ENCODE results near the gene PGA5. TPM values are rescaled to one million over a fixed set of nuclear protein-coding genes. Genes with fewer than 3 reads are reported as not detected.
A peak's percentile ranks its signal among the peaks of the same experiment; 100 is the strongest.

Gene PGA5
- total and polyA plus RNA-seq, 9 of the 15 experiments (the other 6 are each of a cell fraction or from before 2014, with no cell fraction given), result not detected

DNA sequence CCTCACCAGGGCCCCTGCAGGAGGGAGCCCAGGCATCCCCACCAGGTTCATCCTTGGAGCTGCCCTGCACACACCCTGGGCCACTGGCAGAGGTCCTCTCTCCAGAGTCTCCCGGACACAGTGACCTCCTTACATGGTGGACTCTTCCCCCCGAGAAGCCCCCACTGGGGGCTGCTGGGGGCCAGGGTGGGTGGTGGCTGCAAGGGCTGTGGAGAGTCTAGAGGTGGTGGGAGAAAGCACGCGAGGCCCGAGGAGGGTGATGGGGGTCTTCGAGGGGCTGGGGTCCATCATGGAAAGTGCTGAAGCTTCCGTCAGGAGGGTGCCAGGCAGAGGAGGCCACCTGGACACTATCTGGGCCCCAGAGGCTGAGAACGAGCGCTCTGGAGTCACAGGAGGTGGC, 17.6 kb downstream of the PGA5 start:
- DNase-seq (ENCODE audit: extremely low read depth in 1 of 4, low spot score in 3 of 4) (no peak), ATAC-seq (no peak), FAIRE-seq (no peak)
- intact Hi-C loops (cut with micrococcal nuclease) (loop anchor here (5.0 kb wide), 2 partner anchors 44 to 74 kb away; partner anchors contain the start of genes DDB1 and TKFC), in situ Hi-C loops (cut with MboI) (loop anchor here (5.0 kb wide), 1 partner anchor 129 kb away; no protein-coding TSS in a partner anchor)
- H3K36me3 ChIP-seq (ENCODE audit: control insufficient read depth, insufficient read depth, low read length), result no peaks in the 10 kb centered on the region
- ChIA-PET POLR2A (interaction anchor here (0.5 to 1.4 kb wide), 4 partner anchors 8 to 171 kb away, joined by 3 to 4 read pairs (median 3); partner anchors contain the start of genes CPSF7 and SDHAF2), CTCF (ENCODE audit: low intra/inter-chr PET ratio) (no interaction called here)
- H3K9me1 ChIP-seq (ENCODE audit: control insufficient read depth, insufficient read depth, low read length), result no peaks in the 10 kb centered on the region
- no peaks in the 10 kb centered on the region for H3K9me3 ChIP-seq (replicated peaks; ENCODE audit: control insufficient read depth, insufficient read depth, low read depth, low read length)
- no peak overlapping the region for H2AFZ ChIP-seq (ENCODE audit: low read depth, low read length)
- H3K4me1 ChIP-seq (replicated peaks in 1 of 2; ENCODE audit: control insufficient read depth in 2 of 2, insufficient read depth in 2 of 2, low read length in 2 of 2), result peaks cover 0 to 13% of the 10 kb centered on the region in 2 experiments; a peak in 2 of 5 replicates
- no TSS peak for BruUV-seq (replicated peaks)
- H3K9ac ChIP-seq (ENCODE audit: insufficient read depth in 1 of 2, low read depth in 2 of 2, low read length in 2 of 2), result peak overlapping the region in 1 of 2 experiments; percentile 31; a peak in 2 of 4 replicates
- H4K20me1 ChIP-seq (replicated peaks; ENCODE audit: control insufficient read depth, insufficient read depth, low read length), result no peaks in the 10 kb centered on the region
- H3K4me3 ChIP-seq, result no peak overlapping the region
- 37% methylated on average over 7 of the region's 9 CpGs for WGBS (ENCODE audit: insufficient coverage, low coverage, missing lambda C conversion rate)
- H3K27ac ChIP-seq (ENCODE audit: extremely low read depth, low read depth, low read length), result no peak overlapping the region
- H3K79me2 ChIP-seq (ENCODE audit: control insufficient read depth, insufficient read depth, low read length), result no peaks in the 10 kb centered on the region
- no peaks in the 10 kb centered on the region for H3K27me3 ChIP-seq (ENCODE audit: control insufficient read depth in 2 of 2, insufficient read depth in 2 of 2, low read length in 2 of 2)
- H3K4me2 ChIP-seq (ENCODE audit: insufficient read depth, low read length), result no peak overlapping the region
- TF ChIP-seq, protein P1, sequence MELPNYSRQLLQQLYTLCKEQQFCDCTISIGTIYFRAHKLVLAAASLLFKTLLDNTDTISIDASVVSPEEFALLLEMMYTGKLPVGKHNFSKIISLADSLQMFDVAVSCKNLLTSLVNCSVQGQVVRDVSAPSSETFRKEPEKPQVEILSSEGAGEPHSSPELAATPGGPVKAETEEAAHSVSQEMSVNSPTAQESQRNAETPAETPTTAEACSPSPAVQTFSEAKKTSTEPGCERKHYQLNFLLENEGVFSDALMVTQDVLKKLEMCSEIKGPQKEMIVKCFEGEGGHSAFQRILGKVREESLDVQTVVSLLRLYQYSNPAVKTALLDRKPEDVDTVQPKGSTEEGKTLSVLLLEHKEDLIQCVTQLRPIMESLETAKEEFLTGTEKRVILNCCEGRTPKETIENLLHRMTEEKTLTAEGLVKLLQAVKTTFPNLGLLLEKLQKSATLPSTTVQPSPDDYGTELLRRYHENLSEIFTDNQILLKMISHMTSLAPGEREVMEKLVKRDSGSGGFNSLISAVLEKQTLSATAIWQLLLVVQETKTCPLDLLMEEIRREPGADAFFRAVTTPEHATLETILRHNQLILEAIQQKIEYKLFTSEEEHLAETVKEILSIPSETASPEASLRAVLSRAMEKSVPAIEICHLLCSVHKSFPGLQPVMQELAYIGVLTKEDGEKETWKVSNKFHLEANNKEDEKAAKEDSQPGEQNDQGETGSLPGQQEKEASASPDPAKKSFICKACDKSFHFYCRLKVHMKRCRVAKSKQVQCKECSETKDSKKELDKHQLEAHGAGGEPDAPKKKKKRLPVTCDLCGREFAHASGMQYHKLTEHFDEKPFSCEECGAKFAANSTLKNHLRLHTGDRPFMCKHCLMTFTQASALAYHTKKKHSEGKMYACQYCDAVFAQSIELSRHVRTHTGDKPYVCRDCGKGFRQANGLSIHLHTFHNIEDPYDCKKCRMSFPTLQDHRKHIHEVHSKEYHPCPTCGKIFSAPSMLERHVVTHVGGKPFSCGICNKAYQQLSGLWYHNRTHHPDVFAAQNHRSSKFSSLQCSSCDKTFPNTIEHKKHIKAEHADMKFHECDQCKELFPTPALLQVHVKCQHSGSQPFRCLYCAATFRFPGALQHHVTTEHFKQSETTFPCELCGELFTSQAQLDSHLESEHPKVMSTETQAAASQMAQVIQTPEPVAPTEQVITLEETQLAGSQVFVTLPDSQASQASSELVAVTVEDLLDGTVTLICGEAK (IDR thresholded peaks at IDR 0.05), result no peak
- TF ChIP-seq, protein P1 (CRISPR knock-in tag; IDR thresholded peaks at IDR 0.05), result no peak
- no peak for TF ChIP-seq NCOA6 (IDR thresholded peaks at IDR 0.05)
- no peak for TF ChIP-seq DACH1 (IDR thresholded peaks at IDR 0.05; ENCODE audit: partially characterized antibody)
- TF ChIP-seq, protein P2, sequence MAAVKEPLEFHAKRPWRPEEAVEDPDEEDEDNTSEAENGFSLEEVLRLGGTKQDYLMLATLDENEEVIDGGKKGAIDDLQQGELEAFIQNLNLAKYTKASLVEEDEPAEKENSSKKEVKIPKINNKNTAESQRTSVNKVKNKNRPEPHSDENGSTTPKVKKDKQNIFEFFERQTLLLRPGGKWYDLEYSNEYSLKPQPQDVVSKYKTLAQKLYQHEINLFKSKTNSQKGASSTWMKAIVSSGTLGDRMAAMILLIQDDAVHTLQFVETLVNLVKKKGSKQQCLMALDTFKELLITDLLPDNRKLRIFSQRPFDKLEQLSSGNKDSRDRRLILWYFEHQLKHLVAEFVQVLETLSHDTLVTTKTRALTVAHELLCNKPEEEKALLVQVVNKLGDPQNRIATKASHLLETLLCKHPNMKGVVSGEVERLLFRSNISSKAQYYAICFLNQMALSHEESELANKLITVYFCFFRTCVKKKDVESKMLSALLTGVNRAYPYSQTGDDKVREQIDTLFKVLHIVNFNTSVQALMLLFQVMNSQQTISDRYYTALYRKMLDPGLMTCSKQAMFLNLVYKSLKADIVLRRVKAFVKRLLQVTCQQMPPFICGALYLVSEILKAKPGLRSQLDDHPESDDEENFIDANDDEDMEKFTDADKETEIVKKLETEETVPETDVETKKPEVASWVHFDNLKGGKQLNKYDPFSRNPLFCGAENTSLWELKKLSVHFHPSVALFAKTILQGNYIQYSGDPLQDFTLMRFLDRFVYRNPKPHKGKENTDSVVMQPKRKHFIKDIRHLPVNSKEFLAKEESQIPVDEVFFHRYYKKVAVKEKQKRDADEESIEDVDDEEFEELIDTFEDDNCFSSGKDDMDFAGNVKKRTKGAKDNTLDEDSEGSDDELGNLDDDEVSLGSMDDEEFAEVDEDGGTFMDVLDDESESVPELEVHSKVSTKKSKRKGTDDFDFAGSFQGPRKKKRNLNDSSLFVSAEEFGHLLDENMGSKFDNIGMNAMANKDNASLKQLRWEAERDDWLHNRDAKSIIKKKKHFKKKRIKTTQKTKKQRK (IDR thresholded peaks at IDR 0.05; ENCODE audit: borderline replicate concordance, low read depth, low read length), result no peak
- no peak for TF ChIP-seq NEUROD1 (IDR thresholded peaks at IDR 0.05; ENCODE audit: borderline replicate concordance, low read depth, low read length, partially characterized antibody)
- TF ChIP-seq NFIX (CRISPR knock-in tag; IDR thresholded peaks at IDR 0.05; ENCODE audit: low read depth), result no peak
- TF ChIP-seq, protein P3, sequence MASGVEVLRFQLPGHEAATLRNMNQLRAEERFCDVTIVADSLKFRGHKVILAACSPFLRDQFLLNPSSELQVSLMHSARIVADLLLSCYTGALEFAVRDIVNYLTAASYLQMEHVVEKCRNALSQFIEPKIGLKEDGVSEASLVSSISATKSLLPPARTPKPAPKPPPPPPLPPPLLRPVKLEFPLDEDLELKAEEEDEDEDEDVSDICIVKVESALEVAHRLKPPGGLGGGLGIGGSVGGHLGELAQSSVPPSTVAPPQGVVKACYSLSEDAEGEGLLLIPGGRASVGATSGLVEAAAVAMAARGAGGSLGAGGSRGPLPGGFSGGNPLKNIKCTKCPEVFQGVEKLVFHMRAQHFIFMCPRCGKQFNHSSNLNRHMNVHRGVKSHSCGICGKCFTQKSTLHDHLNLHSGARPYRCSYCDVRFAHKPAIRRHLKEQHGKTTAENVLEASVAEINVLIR (CRISPR knock-in tag; IDR thresholded peaks at IDR 0.05), result no peak
- TF ChIP-seq BHLHE40 (IDR thresholded peaks at IDR 0.05; ENCODE audit: low read length), result no peak

All from K562 (cell line).